Ishikawa (cell line): ENCODE results near the gene WBP1L.

ENCODE experiments used
- CEBPB ChIP-seq: IDR thresholded peaks from 2 replicates; pipeline ENCODE4 v1.6.1; 2012
- CREB1 ChIP-seq: IDR thresholded peaks from 2 replicates; pipeline ENCODE4 v1.6.1; 2012; ENCODE audit warnings: low read depth
- EGR1 ChIP-seq: IDR thresholded peaks from 2 replicates; pipeline ENCODE4 v1.6.1; 2012
- EP300 ChIP-seq: IDR thresholded peaks from 2 replicates; pipeline ENCODE4 v1.6.1; 2012; ENCODE audit warnings: borderline replicate concordance
- FOXM1 ChIP-seq: IDR thresholded peaks from 2 replicates; pipeline ENCODE4 v1.6.1; 2012; ENCODE audit warnings: low read depth, borderline replicate concordance
- MAX ChIP-seq: IDR thresholded peaks from 2 replicates; pipeline ENCODE4 v1.6.1; 2012
- RAD21 ChIP-seq: IDR thresholded peaks from 2 replicates; pipeline ENCODE4 v1.6.1; 2012; ENCODE audit warnings: low read depth
- REST ChIP-seq: IDR thresholded peaks from 2 replicates; pipeline ENCODE4 v1.6.1; 2012; ENCODE audit warnings: low read depth, mild to moderate bottlenecking
- TAF1 ChIP-seq: IDR thresholded peaks from 2 replicates; pipeline ENCODE4 v1.6.1; 2012; ENCODE audit warnings: low read depth, mild to moderate bottlenecking
- TCF12 ChIP-seq: IDR thresholded peaks from 2 replicates; pipeline ENCODE4 v1.6.1; 2012; ENCODE audit warnings: low read depth
- TEAD4 ChIP-seq: IDR thresholded peaks from 2 replicates; pipeline ENCODE4 v1.6.1; 2012
- YY1 ChIP-seq: IDR thresholded peaks from 2 replicates; pipeline ENCODE4 v1.6.1; 2012; ENCODE audit warnings: low read depth

- no peak for TF ChIP-seq MAX
- TF ChIP-seq EP300 = no peak
- TF ChIP-seq EGR1 = no peak
- TF ChIP-seq RAD21 = no peak
- TF ChIP-seq TCF12 = no peak
- TF ChIP-seq TEAD4 = no peak
- no peak for TF ChIP-seq FOXM1
- no peak for TF ChIP-seq REST
- TF ChIP-seq CREB1 = no peak
- TF ChIP-seq TAF1 = no peak
- TF ChIP-seq CEBPB = no peak
- no peak for TF ChIP-seq YY1
Measured at GRCh38 chr10:102775935-102776669, 32.4 kb downstream of the WBP1L start.
